ENCODE results near the gene ABHD17A. TPM values are rescaled to one million over a fixed set of nuclear protein-coding genes. Genes with fewer than 3 reads are reported as not detected.
"Not testable (repeated sequence)": the region's sequence is repeated elsewhere in the genome, so short reads cannot be mapped to it uniquely, and the experiment has no call there.

Gene ABHD17A
- total and polyA plus RNA-seq, 8 donors = 41.3 to 72.7 (median 56.8) TPM

GRCh38 chr19:1889907-1890306 is 4.6 kb upstream of the ABHD17A start:
- Histone ChIP-seq H3K27ac (no peak overlapping the region), H3K4me1 (peaks cover 0 to 10% of the 10 kb centered on the region in 2 donors), H3K27me3 (no peaks in the 10 kb centered on the region), H3K36me3 (no peaks in the 10 kb centered on the region), H3K4me3 (no peak overlapping the region), H3K9me3 (no peaks in the 10 kb centered on the region)
- TF ChIP-seq CTCF (IDR thresholded peaks at IDR 0.05) = no peak
- ATAC-seq (no peak), DNase-seq (no peak)
- intact Hi-C loops (cut with DNase I) = no loop called here

- no peak overlapping the region for H3K27ac ChIP-seq
- DNase-seq (no peak), ATAC-seq (no peak)
- H3K4me1 ChIP-seq = peaks cover 8 to 17% of the 10 kb centered on the region in 2 donors
- intact Hi-C loops (cut with DNase I) = no loop called here
- no peaks in the 10 kb centered on the region for H3K36me3 ChIP-seq
- TF ChIP-seq CTCF (IDR thresholded peaks at IDR 0.05) = no peak
- no peaks in the 10 kb centered on the region for H3K9me3 ChIP-seq
- no peaks in the 10 kb centered on the region for H3K27me3 ChIP-seq
- H3K4me3 ChIP-seq = no peak overlapping the region
These were observed 3.1 kb upstream of the ABHD17A start for GRCh38 chr19:1888385-1888784.

DNA sequence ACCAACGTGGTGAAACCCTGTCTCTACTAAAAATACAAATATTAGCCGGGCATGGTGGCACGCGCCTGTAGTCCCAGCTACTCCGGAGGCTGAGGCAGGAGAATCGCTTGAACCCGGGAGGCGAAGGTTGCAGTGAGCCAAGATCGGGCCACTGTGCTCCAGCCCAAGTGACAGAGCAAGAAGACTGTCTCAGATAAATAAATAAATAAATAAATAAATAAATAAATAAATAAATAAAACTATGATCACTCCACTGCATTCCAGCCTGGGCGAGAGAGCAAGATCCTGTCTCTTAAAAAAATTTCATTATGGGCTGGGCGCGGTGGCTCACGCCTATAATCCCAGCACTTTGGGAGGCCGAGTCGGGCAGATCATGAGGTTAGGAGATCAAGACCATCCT is 1.1 kb upstream of the ABHD17A start:
- H3K4me1 ChIP-seq = peaks cover 14 to 36% of the 10 kb centered on the region in 2 donors
- ATAC-seq; H3K9me3 ChIP-seq; H3K36me3 ChIP-seq; DNase-seq; H3K27ac ChIP-seq; intact Hi-C loops (cut with DNase I); H3K4me3 ChIP-seq; H3K27me3 ChIP-seq: not testable (repeated sequence)

GRCh38 chr19:1884719-1885334 is 469 bp downstream of the ABHD17A start:
- H3K9me3 ChIP-seq = no peaks in the 10 kb centered on the region
- peak overlapping the region; percentile 82 to 92 for H3K27ac ChIP-seq
- TF ChIP-seq CTCF (IDR thresholded peaks at IDR 0.05) = no peak
- intact Hi-C loops (cut with DNase I) = no loop called here
- DNase-seq = peak in 1 of 4 donors; percentile 84
- peak; percentile 8 for ATAC-seq
- peaks cover 14 to 51% of the 10 kb centered on the region in 2 donors for H3K4me1 ChIP-seq
- H3K36me3 ChIP-seq = peaks cover 0 to 14% of the 10 kb centered on the region in 2 donors
- no peaks in the 10 kb centered on the region for H3K27me3 ChIP-seq
- H3K4me3 ChIP-seq = peak overlapping the region; percentile 73 to 86

DNA sequence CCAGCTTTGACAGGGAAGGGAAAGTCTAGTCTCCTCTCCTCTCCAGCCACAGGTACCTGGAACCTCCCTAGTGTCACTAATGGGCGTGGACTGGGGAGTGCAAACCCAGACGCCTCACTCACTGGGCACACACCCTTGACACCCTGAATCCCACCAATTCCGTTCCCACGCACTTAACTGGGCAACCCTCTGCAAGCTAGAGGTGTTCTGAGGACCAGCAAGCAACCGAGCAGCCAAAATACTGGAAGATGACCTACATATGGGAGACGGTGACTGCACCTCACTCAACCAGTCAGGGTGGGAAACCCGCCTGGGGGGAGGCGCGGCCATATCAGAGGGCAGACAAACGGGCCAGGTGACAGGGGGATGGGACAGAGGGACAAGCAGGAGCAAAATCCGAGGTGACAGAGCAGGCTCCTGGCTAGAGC is 991 bp downstream of the ABHD17A start:
- DNase-seq = no peak
- H3K4me3 ChIP-seq = peak overlapping the region; percentile 73 to 86
- peak overlapping the region; percentile 82 to 92 for H3K27ac ChIP-seq
- no peaks in the 10 kb centered on the region for H3K27me3 ChIP-seq
- no peaks in the 10 kb centered on the region for H3K9me3 ChIP-seq
- H3K4me1 ChIP-seq = peaks cover 14 to 51% of the 10 kb centered on the region in 2 donors
- H3K36me3 ChIP-seq = peaks cover 0 to 16% of the 10 kb centered on the region in 2 donors
- intact Hi-C loops (cut with DNase I) = no loop called here
- peak; percentile 16 for ATAC-seq
- TF ChIP-seq CTCF (IDR thresholded peaks at IDR 0.05) = no peak

GRCh38 chr19:1883784-1884183 is 1.5 kb downstream of the ABHD17A start:
- Histone ChIP-seq H3K36me3 (peaks cover 0 to 18% of the 10 kb centered on the region in 2 donors), H3K27ac (peak overlapping the region; percentile 70 to 92), H3K4me3 (peak overlapping the region; percentile 73 to 86), H3K9me3 (no peaks in the 10 kb centered on the region), H3K4me1 (peaks cover 14 to 51% of the 10 kb centered on the region in 2 donors), H3K27me3 (no peaks in the 10 kb centered on the region)
- ATAC-seq (no peak), DNase-seq (no peak)
- intact Hi-C loops (cut with DNase I) = no loop called here
- TF ChIP-seq CTCF (IDR thresholded peaks at IDR 0.05) = no peak
